Naive thymus-derived CD8-positive, alpha-beta T cell (primary cell): ENCODE measurements around the gene NFX1. TPM values are rescaled to one million over a fixed set of nuclear protein-coding genes. Genes with fewer than 3 reads are reported as not detected.
"Not testable (repeated sequence)": the region's sequence is repeated elsewhere in the genome, so short reads cannot be mapped to it uniquely, and the experiment has no call there.

ENCODE experiments used
- ATAC-seq, 2 donors: fragments of 150-1000 bp; cut with Tn5 transposase in 1 of 2; sonication (Bioruptor Pico), chemical (Tn5 transposase) in 1 of 2; 1 replicate in 1 of 2; 2 replicates in 1 of 2; pipeline ENCODE4 v1.10.0; 2021; ENCODE audit warnings: mild to moderate bottlenecking in 2 of 2, moderate library complexity in 2 of 2
- POLR2A ChIA-PET: fragments of 350-600 bp; sonication (Branson Sonifier 250); formaldehyde crosslinking; loops from one replicate; lab custom pipeline; 2021; ENCODE audit warnings: antibody characterized with exemption; lab: Charles Lee
- DNase-seq, 10 donors: peaks; one replicate each; pipeline versions ENCODE4 v3.0.0 to v3.0.0-alpha.2; 2020 to 2022
- H3K27ac Mint-ChIP-seq, 10 donors: one replicate each; pipeline ENCODE4 v1.8.0; 2020 to 2022; ENCODE audit warnings: mild to moderate bottlenecking in 10 of 10, mixed read lengths in 10 of 10, moderate library complexity in 4 of 10, inconsistent platforms in 1 of 10
- H3K27me3 Mint-ChIP-seq, 5 donors: one replicate each; pipeline ENCODE4 v1.8.0; 2021 to 2022; ENCODE audit warnings: mixed read lengths in 5 of 5
- H3K36me3 Mint-ChIP-seq, 3 donors: one replicate each; pipeline ENCODE4 v1.8.0; 2020 to 2022; ENCODE audit warnings: mixed read lengths in 3 of 3, mild to moderate bottlenecking in 2 of 3, inconsistent platforms in 1 of 3
- H3K4me1 Mint-ChIP-seq, 4 donors: one replicate each; pipeline ENCODE4 v1.8.0; 2021 to 2022; ENCODE audit warnings: mixed read lengths in 4 of 4
- H3K4me3 Mint-ChIP-seq, 10 donors: one replicate each; pipeline ENCODE4 v1.8.0; 2020 to 2022; ENCODE audit warnings: mild to moderate bottlenecking in 10 of 10, mixed read lengths in 10 of 10, moderate library complexity in 6 of 10, inconsistent platforms in 1 of 10
- H3K9me3 Mint-ChIP-seq, 9 donors: one replicate each; pipeline ENCODE4 v1.8.0; 2020 to 2022; ENCODE audit warnings: mixed read lengths in 9 of 9, mild to moderate bottlenecking in 3 of 9, inconsistent platforms in 1 of 9, moderate library complexity in 1 of 9
- polyA plus RNA-seq, 3 donors: library from polyadenylated mRNA; unstranded; fragments of 300-500 nt; fragmentation: Illumina TruSeq; gene quantifications; one replicate each; pipeline ENCODE4 v1.2.3, GENCODE V29; 2021
- total RNA-seq, 8 experiments: library from RNA in 2 of 8; stranded (reverse) in 2 of 8; gene quantifications; one replicate each; pipeline ENCODE4 v1.2.3 and lab custom pipeline; 2021 to 2026

The NFX1 gene
- total and polyA plus RNA-seq, 5 experiments from 2014 or later = 22.8 to 70.5 (median 42.7) TPM

- not testable (repeated sequence) for H3K4me1 Mint-ChIP-seq, ATAC-seq, H3K9me3 Mint-ChIP-seq, H3K27me3 Mint-ChIP-seq, DNase-seq, H3K36me3 Mint-ChIP-seq
- Mint-ChIP-seq H3K27ac (peak within 1 kb of the TSS in 5 of 10 donors; percentile 8 to 91 (median 81)), H3K4me3 (peak within 1 kb of the TSS in 1 of 10 donors; percentile 38)
- POLR2A ChIA-PET = interaction anchor here (1.9 kb wide), 1 partner anchor 64 kb away, joined by 10 read pairs; no protein-coding TSS in a partner anchor
Observed at GRCh38 chr9:33402371-33402770, 112.1 kb downstream of the NFX1 start, which contains the start of gene AQP7. Gene AQP7 (minus strand): TSS chr9:33402568. CDS start chr9:33401262, 1,306 bp downstream.

DNA sequence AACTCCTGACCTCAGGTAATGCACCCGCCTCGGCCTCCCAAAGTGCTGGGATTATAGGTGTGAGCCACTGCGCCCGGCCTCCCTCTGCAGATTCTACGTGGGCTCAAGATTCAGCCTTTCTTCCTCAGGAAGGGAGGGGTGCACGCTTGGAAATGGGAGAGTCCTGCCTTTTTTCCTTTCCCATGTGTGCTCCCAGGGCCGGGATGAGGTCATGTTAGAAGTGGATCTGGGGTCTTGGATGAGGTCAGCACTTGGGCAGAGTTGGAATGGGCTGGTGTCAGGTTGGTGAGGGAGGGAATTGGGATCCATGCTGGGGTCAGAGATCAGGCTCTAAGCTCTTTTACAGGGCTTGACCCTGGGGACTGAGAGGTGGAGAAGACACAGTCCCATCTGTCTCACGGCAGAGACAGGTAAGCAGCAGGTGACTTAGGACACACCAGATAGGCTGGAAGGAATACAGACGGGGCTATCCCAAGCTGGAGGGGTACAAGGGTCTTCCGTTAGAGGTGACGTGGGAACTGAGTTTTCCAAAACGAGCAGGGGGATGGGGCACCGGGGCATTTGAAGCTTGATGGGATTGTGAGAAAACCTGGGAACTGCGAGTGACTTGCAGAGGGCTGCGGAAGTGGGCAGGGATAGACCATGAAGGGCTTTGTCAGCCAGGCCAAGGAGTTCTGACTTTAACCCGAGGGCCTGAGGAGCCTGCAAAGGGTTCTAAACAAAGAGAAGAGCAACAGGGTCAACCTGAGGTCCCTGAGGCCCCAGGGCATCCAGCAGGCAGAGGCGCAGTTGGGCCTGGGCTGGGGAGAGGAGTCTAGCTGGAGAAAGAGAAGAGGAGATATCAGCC lies 113.8 kb downstream of the NFX1 start:
- no peak for ATAC-seq
- Mint-ChIP-seq H3K27ac (peak overlapping the region in 8 of 10 donors; percentile 32 to 88 (median 58)), H3K4me3 (no peak overlapping the region), H3K4me1 (peaks cover 3 to 8% (median 5%) of the 10 kb centered on the region in 4 donors), H3K27me3 (no peaks in the 10 kb centered on the region), H3K9me3 (no peaks in the 10 kb centered on the region), H3K36me3 (no peaks in the 10 kb centered on the region)
- no peak for DNase-seq
- POLR2A ChIA-PET = interaction anchor here (0.6 to 2.6 kb wide), 9 partner anchors 11 to 114 kb away, joined by 3 to 15 read pairs (median 4); partner anchors contain the start of genes AQP3, NFX1 and NOL6

- peak overlapping the region in 9 of 10 donors; percentile 32 to 88 (median 60) for H3K27ac Mint-ChIP-seq
- POLR2A ChIA-PET = interaction anchor here (0.6 to 2.6 kb wide), 7 partner anchors 10 to 104 kb away, joined by 3 to 15 read pairs (median 4); partner anchors contain the start of genes AQP3 and NOL6
- ATAC-seq (no peak), DNase-seq (no peak)
- H3K36me3 Mint-ChIP-seq = no peaks in the 10 kb centered on the region
- no peak overlapping the region for H3K4me3 Mint-ChIP-seq
- no peaks in the 10 kb centered on the region for H3K9me3 Mint-ChIP-seq
- peaks cover 3 to 8% (median 4%) of the 10 kb centered on the region in 4 donors for H3K4me1 Mint-ChIP-seq
- H3K27me3 Mint-ChIP-seq = no peaks in the 10 kb centered on the region
Observed at GRCh38 chr9:33404788-33405362, 114.6 kb downstream of the NFX1 start.

- Mint-ChIP-seq H3K9me3 (no peaks in the 10 kb centered on the region), H3K4me3 (no peak overlapping the region), H3K36me3 (no peaks in the 10 kb centered on the region), H3K4me1 (peaks cover 3 to 8% (median 4%) of the 10 kb centered on the region in 4 donors), H3K27me3 (no peaks in the 10 kb centered on the region), H3K27ac (peak overlapping the region in 3 of 10 donors; percentile 53 to 71 (median 63))
- POLR2A ChIA-PET = interaction anchor here (0.5 kb wide), 1 partner anchor 10 kb away, joined by 3 read pairs; no protein-coding TSS in a partner anchor
- no peak for ATAC-seq
- no peak for DNase-seq
Observed at GRCh38 chr9:33407061-33407460, 116.7 kb downstream of the NFX1 start.

DNA sequence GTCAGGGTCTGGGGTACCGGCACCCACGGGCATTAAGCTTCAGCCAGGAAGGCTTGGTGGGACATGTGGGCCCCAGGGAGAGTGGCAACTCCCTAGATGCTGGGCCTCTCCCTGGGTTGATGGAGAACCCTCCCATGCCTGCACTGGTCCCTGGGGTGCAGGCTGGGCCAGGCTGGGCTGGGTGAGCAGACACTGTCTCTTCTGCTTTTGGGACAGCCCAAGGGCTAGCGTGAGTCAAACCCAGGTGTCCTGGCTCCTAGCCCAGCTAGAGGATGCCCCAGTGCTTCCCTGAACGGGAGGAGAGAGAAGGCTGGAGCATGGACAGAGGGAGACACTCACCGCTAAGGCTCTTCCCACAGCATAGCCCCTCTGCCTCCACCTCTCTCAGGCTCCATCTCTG lies 117.8 kb downstream of the NFX1 start:
- no peak for ATAC-seq
- no peak overlapping the region for H3K4me3 Mint-ChIP-seq
- H3K27me3 Mint-ChIP-seq = no peaks in the 10 kb centered on the region
- H3K4me1 Mint-ChIP-seq = peaks cover 3 to 8% (median 4%) of the 10 kb centered on the region in 4 donors
- H3K27ac Mint-ChIP-seq = peak overlapping the region in 2 of 10 donors; percentile 39 to 53
- no peaks in the 10 kb centered on the region for H3K9me3 Mint-ChIP-seq
- H3K36me3 Mint-ChIP-seq = no peaks in the 10 kb centered on the region
- DNase-seq = no peak
- POLR2A ChIA-PET = no interaction called here

- DNase-seq (no peak), ATAC-seq (no peak)
- Mint-ChIP-seq H3K4me1 (peaks cover 19 to 48% (median 45%) of the 10 kb centered on the region in 4 donors), H3K27me3 (peaks cover 0 to 1% (median 0%) of the 10 kb centered on the region in 5 donors), H3K4me3 (peak overlapping the region in 8 of 10 donors; percentile 0 to 76 (median 50)), H3K36me3 (no peaks in the 10 kb centered on the region), H3K9me3 (no peaks in the 10 kb centered on the region), H3K27ac (peak overlapping the region; percentile 90 to 99 (median 97))
- POLR2A ChIA-PET = interaction anchor here (1.2 to 6.1 kb wide), 6 partner anchors 10 to 54 kb away, joined by 3 to 78 read pairs (median 16); partner anchors contain the start of gene AQP3
Observed at GRCh38 chr9:33414268-33414667, 124.0 kb downstream of the NFX1 start.

- H3K27me3 Mint-ChIP-seq = peaks cover 0 to 1% (median 0%) of the 10 kb centered on the region in 5 donors
- DNase-seq = no peak
- POLR2A ChIA-PET = interaction anchor here (1.0 to 6.1 kb wide), 11 partner anchors 11 to 125 kb away, joined by 3 to 78 read pairs (median 14); partner anchors contain the start of genes AQP3, NFX1 and NOL6
Observed at GRCh38 chr9:33414889-33415500, 124.7 kb downstream of the NFX1 start.

GRCh38 chr9:33415501-33416038 lies 125.3 kb downstream of the NFX1 start:
- ATAC-seq (peak; percentile 89 to 92), DNase-seq (peak; percentile 84 to 97 (median 91))
- H3K27me3 Mint-ChIP-seq = peaks cover 0 to 1% (median 0%) of the 10 kb centered on the region in 5 donors
- peak overlapping the region; percentile 64 to 90 (median 82) for H3K4me3 Mint-ChIP-seq
- peak overlapping the region; percentile 90 to 99 (median 98) for H3K27ac Mint-ChIP-seq
- H3K9me3 Mint-ChIP-seq = no peaks in the 10 kb centered on the region
- POLR2A ChIA-PET = interaction anchor here (1.0 to 6.1 kb wide), 13 partner anchors 11 to 129 kb away, joined by 3 to 78 read pairs (median 10); partner anchors contain the start of genes AQP3, NFX1 and NOL6
- H3K4me1 Mint-ChIP-seq = peaks cover 19 to 51% (median 45%) of the 10 kb centered on the region in 4 donors
- no peaks in the 10 kb centered on the region for H3K36me3 Mint-ChIP-seq

More at GRCh38 chr9:33414889-33415500, 124.7 kb downstream of the NFX1 start:
- no peak for ATAC-seq
- Mint-ChIP-seq H3K4me1 (peaks cover 19 to 50% (median 45%) of the 10 kb centered on the region in 4 donors), H3K27ac (peak overlapping the region; percentile 90 to 99 (median 98)), H3K9me3 (no peaks in the 10 kb centered on the region), H3K4me3 (peak overlapping the region; percentile 64 to 90 (median 82)), H3K36me3 (no peaks in the 10 kb centered on the region)

GRCh38 chr9:33416996-33417395 lies 126.7 kb downstream of the NFX1 start:
- POLR2A ChIA-PET = interaction anchor here (1.1 to 6.1 kb wide), 6 partner anchors 29 to 130 kb away, joined by 4 to 78 read pairs (median 26); partner anchors contain the start of genes AQP3 and NOL6
- ATAC-seq (peak in 1 of 2 donors; percentile 18), DNase-seq (peak in 6 of 10 donors; percentile 12 to 70 (median 24))
- H3K36me3 Mint-ChIP-seq = no peaks in the 10 kb centered on the region
- peaks cover 19 to 51% (median 45%) of the 10 kb centered on the region in 4 donors for H3K4me1 Mint-ChIP-seq
- peak overlapping the region; percentile 90 to 98 (median 96) for H3K27ac Mint-ChIP-seq
- peak overlapping the region; percentile 32 to 86 (median 78) for H3K4me3 Mint-ChIP-seq
- peaks cover 0 to 1% (median 0%) of the 10 kb centered on the region in 5 donors for H3K27me3 Mint-ChIP-seq
- no peaks in the 10 kb centered on the region for H3K9me3 Mint-ChIP-seq

- POLR2A ChIA-PET = interaction anchor here (0.9 to 6.1 kb wide), 4 partner anchors 9 to 56 kb away, joined by 3 to 78 read pairs (median 12); partner anchors contain the start of genes AQP3 and NOL6
- Mint-ChIP-seq H3K9me3 (no peaks in the 10 kb centered on the region), H3K36me3 (no peaks in the 10 kb centered on the region), H3K27me3 (peaks cover 0 to 1% (median 0%) of the 10 kb centered on the region in 5 donors), H3K4me1 (peaks cover 19 to 51% (median 45%) of the 10 kb centered on the region in 4 donors), H3K4me3 (peak overlapping the region in 3 of 10 donors; percentile 22 to 61 (median 44)), H3K27ac (peak overlapping the region in 8 of 10 donors; percentile 42 to 98 (median 79))
- DNase-seq (no peak), ATAC-seq (no peak)
Observed at GRCh38 chr9:33418090-33418489, 127.8 kb downstream of the NFX1 start.

DNA sequence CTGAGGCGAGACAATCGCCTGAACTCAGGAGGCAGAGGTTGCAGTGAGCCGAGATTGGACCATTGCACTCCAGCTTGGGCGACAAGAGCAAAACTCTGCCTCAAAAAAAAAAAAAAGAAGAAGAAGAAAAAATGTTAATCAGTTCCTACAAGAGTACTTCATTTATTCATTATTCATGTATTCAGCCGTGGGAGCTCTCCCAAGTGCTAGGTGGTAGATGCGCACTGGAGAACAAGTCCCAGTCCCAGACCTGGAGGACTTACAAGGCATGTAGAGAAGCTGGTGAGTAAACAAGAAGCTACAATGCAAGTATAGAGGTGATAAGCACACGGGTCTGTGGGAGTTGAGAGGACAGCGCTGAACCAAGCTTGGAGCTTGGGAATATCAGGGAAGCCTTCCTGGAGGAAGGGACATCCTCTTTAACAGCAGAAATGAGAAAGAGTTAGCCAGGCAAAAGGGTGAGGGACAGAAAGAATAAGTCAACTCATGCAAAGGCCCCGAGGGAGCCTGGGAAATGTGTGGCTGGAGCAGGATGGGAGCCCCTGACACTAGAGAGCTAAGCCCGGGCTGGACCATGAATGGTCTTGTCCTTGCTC lies 129.5 kb downstream of the NFX1 start:
- peaks cover 16 to 39% (median 35%) of the 10 kb centered on the region in 4 donors for H3K4me1 Mint-ChIP-seq
- no peaks in the 10 kb centered on the region for H3K36me3 Mint-ChIP-seq
- H3K4me3 Mint-ChIP-seq = no peak overlapping the region
- ATAC-seq (no peak), DNase-seq (no peak)
- POLR2A ChIA-PET = interaction anchor here (1.0 to 1.9 kb wide), 2 partner anchors 27 to 32 kb away, joined by 3 to 5 read pairs; partner anchors contain the start of gene AQP3
- H3K27me3 Mint-ChIP-seq = peaks cover 0 to 1% (median 0%) of the 10 kb centered on the region in 5 donors
- H3K27ac Mint-ChIP-seq = peak overlapping the region in 8 of 10 donors; percentile 4 to 81 (median 50)
- no peaks in the 10 kb centered on the region for H3K9me3 Mint-ChIP-seq
